ENCODE data around the gene PPP2CA. TPM values are rescaled to one million over a fixed set of nuclear protein-coding genes. Genes with fewer than 3 reads are reported as not detected.
"Not testable (repeated sequence)": the region's sequence is repeated elsewhere in the genome, so short reads cannot be mapped to it uniquely, and the experiment has no call there.

Gene PPP2CA
- polyA plus RNA-seq, 4 donors: 172 to 236 (median 195) TPM

- DNase-seq (ENCODE audit: low read depth in 4 of 4, low spot score in 3 of 4): no peak
These were observed 19.8 kb upstream of the PPP2CA start for GRCh38 chr5:134245692-134246091.

DNA sequence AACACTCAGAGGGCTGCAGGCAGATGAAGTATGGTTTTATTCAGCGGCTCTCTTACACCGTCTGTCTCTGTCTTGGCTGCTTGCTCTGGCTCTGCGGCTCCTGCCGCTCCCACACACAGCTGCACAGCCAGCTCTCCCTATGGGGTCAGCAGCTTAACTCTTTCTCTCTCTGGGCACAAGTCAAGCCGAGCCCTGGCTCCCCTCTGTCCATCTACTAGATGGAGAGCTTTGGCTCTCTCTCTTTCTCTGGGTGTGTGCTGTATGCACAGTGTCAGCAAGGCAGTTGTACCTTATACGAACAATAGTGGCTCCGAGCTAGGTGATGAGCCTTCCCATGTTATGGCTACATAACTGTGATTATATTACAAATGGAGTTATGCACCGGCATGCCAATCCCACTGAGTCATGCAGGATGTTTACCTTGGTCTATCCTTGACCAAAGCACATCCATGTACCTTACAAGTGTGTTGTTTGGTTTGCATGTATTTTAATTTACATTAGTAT is 19.3 kb upstream of the PPP2CA start:
- no peak for DNase-seq (ENCODE audit: low read depth in 4 of 4, low spot score in 3 of 4)

DNA sequence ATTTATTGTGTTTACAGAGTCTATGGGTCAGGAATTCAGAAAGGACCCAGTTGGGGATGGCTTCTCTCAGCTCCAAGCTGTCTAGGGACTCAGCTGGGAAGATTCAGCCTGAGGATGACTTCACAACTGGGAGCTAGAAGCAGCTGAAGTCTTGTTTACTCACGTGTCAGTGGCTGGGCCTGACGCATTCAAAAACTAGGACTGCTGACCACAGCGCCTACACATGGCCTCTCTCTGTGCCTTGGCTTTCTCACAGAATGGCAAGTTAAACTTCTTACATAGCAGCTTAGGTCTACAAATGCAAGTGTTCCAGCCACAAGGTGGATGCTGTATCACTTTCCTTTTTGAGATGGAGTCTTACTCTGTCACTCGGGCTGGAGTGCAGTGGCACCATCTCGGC is 16.3 kb upstream of the PPP2CA start:
- no peak for DNase-seq (ENCODE audit: low read depth in 4 of 4, low spot score in 3 of 4)

DNA sequence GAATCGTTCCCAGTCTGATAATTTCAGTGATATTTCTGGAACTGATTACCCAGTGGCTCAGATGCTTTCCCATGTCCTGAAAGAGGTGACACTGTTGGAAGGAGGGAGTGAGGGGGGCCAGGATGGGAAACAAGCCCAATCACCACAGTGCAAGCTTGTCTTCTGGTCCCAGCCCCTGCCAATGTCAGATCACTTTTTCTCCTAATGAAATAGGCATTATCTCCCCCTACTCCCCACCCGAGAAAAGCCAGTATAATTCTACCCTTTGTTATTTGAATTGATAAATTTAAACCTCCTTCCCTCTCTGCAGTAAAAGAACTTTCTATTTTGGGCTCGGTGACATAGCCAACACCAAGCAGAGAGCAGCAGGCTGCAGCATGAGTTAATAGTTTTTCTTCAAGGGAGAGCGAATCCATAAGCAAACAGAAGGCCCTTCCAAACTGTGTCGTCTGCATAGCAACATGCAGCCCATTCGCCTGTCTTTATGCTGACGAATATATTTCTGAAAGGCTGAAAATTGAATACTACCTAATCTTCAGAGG is 14.6 kb upstream of the PPP2CA start:
- DNase-seq (ENCODE audit: low read depth in 4 of 4, low spot score in 3 of 4): no peak

GRCh38 chr5:134236820-134237219 is 10.9 kb upstream of the PPP2CA start:
- DNase-seq (ENCODE audit: low read depth in 4 of 4, low spot score in 3 of 4): no peak

GRCh38 chr5:134236318-134236717 is 10.4 kb upstream of the PPP2CA start:
- no peak for DNase-seq (ENCODE audit: low read depth in 4 of 4, low spot score in 3 of 4)

DNA sequence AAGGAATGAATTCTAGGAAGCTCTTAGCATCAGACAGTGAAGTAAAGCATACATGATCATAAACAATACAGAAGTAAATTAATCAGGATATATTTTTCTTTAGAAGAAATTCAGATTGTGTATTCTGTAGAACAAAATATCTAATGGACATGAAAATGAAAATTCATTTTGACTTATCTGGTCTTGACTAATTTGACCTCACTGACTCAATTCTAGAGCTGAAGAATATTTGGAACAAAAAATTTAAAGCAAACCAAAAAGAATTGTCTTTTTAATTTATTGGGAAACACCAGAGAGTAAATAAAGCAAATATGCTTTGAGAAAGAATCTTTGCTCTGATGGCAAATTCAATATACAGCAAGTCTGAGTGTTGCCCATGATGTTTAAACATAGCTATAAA is 2.8 kb upstream of the PPP2CA start:
- no peak for DNase-seq (ENCODE audit: low read depth in 4 of 4, low spot score in 3 of 4)

- DNase-seq (ENCODE audit: low read depth in 4 of 4, low spot score in 3 of 4): no peak
These were observed 1.9 kb upstream of the PPP2CA start for GRCh38 chr5:134227776-134228175.

- DNase-seq (ENCODE audit: low read depth in 4 of 4, low spot score in 3 of 4): no peak
These were observed 1.4 kb upstream of the PPP2CA start for GRCh38 chr5:134227259-134227658.

- no peak for DNase-seq (ENCODE audit: low read depth in 4 of 4, low spot score in 3 of 4)
These were observed 744 bp upstream of the PPP2CA start for GRCh38 chr5:134226441-134227192.

DNA sequence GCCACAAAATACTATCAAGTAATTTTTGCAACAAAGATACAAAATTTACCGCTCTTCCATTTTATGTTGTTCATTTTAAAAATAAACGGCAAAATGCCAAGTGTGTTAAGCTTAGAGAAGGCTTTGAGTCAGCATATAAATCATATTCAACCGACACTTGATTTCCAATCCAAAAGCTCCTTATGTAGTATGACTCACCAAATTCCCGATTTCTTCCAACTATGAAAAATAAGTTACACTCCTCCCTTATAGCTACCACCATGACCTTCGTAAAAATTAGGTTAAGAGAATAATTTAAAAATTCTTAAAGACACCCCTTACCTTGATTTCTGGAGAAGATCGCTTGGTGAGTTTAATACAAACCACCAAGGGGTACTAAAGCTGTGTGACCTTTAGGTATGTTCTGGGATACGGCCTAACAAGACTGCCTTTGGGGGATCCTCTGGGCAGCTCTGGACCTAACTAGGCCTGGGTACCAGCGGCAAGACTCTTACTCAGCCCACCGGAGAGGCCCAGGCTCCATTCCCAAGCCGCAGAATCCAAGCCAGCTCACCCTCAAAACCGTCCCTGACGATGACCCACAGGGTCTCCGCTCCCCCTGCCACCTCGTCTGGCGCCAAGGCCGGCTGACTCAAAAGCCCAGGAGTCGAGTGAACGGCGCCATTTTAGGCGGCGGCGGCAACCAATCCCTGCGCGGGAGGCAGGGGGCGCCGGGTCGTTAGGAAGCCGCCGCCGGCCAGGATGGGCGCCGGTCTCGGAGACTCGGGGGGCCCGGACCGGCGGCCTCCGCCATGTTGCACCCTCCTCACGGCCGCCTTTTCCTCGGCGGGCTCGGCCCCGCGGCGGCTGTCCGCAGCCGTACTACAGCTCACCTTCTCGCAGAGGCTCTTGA is 739 bp downstream of the PPP2CA start:
- peak in 2 of 4 donors; percentile 59 to 60 for DNase-seq (ENCODE audit: low read depth in 4 of 4, low spot score in 3 of 4)

DNA sequence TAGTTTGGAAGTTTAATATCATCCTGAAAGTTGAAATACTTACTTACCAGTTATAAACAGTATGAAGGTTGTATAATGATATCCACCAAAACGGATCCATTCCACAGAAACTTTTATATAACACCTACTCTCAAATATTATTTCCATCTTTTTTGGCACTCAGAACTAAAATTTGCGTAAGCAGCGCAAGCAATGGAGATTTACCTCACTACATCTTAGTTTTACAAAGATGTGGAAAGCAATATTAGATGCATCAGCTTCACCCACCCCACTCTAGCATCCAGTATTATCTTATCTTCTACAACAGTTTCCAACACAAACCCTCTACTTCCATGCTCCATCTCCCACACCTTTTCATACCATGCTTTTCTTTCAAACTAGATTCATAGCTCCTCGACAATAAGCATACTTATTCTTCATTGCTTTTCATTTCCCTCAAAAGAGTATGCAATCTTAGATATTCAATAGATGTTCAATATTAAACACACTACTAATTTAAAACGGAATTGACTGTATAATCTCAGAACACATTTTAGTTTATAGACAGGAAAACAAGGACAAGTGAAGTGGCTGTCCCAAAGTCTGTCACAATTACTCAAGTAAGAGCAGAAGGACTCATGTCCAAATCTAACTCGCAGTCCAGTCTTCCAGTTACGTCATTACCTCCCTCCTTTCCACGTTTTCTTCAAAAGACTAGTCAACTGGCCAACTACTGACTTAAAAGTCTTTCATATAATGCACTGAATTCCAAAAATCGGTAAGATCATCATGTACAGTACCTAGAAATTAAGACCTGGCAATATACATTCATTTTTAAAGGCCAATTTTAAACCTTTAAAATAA is 2.2 kb downstream of the PPP2CA start:
- no peak for DNase-seq (ENCODE audit: low read depth in 4 of 4, low spot score in 3 of 4)

- not testable (repeated sequence) for DNase-seq (ENCODE audit: low read depth in 4 of 4, low spot score in 3 of 4)
These were observed 4.2 kb downstream of the PPP2CA start for GRCh38 chr5:134221690-134222089.

- DNase-seq (ENCODE audit: low read depth in 4 of 4, low spot score in 3 of 4): no peak
These were observed 10.1 kb downstream of the PPP2CA start for GRCh38 chr5:134215757-134216156.

- not testable (repeated sequence) for DNase-seq (ENCODE audit: low read depth in 4 of 4, low spot score in 3 of 4)
These were observed 14.4 kb downstream of the PPP2CA start for GRCh38 chr5:134211263-134212031.

DNA sequence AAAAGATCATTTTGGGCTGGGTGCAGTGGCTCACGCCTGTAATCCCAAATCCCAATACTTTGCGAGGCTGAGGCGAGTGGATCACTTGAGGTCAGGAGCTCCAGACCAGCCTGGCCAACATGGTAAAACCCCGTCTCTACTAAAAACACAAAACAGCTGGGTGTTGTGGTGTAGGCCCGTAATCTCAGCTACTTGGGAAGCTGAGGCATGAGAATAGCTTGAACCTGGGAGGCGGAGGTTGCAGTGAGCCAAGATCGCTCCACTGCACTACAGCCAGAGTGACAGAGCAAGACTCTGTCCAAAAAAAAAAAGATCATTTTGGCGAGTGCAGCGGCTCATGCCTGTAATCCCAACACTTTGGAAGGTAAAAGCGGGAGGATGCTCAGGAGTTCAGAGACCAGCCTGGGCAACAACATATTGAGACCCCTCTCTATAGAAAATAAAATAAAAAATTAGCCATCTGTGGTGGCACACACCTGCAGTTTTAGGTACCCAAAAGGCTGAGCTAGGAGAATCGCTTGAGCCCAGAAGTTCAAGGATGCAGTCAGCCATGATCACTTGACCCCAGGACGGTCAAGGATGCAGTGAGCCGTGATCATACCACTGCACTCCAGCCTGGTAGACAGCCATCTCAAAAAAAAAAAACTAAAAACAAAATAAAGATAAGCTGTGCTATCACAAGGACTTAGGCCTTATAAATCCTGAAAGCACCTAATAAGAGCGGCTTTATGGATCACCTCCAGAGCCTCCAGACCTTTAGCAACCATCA is 16.2 kb downstream of the PPP2CA start:
- DNase-seq (ENCODE audit: low read depth in 4 of 4, low spot score in 3 of 4): no peak

- DNase-seq (ENCODE audit: low read depth in 4 of 4, low spot score in 3 of 4): no peak
These were observed 18.2 kb downstream of the PPP2CA start for GRCh38 chr5:134207696-134208095.

DNA sequence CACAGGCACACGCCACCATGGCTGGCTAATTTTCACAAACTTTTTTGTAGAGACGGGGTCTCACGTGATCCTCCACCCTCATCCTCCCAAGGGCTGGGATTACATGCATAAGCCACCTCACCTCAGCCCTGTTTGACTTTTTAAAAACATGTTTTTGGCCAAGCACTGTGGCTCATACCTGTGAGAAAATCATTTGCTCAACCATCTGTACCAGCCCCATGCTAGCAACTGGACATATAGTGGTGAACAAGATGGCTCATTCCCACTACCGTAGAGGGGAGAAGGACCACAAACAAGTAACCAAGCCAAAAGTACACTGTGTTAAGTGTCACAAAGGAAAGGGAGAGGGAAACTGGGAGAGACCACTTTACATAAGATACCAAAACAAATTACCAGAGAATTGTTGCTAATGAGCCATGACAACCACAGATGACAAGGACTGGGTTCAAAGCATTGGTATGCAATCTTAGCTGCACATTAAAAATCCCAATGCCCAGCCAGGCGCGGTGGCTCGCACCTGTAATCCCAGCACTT is 19.2 kb downstream of the PPP2CA start:
- no peak for DNase-seq (ENCODE audit: low read depth in 4 of 4, low spot score in 3 of 4)

DNA sequence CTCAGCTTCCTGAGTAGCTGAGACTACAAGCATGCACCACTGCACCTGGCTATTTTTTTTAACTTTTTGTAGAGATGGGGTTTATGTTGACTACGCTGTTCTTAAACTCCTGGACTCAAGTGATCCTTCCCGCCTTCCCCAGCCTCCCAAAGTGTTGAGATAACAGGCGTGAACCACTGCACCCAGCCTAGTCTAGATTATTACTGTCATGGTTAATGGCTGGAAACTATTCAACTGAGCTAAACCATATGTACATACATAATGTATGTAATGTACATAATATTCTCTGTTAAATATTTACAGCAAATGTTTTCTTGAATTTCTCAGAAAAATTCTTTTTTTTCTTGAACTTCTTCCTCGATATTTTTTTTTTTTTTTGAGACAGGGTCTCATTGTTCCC is 21.3 kb downstream of the PPP2CA start:
- DNase-seq (ENCODE audit: low read depth in 4 of 4, low spot score in 3 of 4): no peak
